HEK293T (cell line): ENCODE measurements around the gene ATP8A2.

ENCODE experiments used
- ARNT ChIP-seq: fragments of 450-650 bp; IDR thresholded peaks from 2 replicates; pipeline ENCODE4 v1.6.1; 2017; ENCODE audit warnings: mild to moderate bottlenecking
- BHLHE40 ChIP-seq: fragments of 450-650 bp; IDR thresholded peaks from 2 replicates; pipeline ENCODE4 v1.6.1; 2016; ENCODE audit warnings: mild to moderate bottlenecking, moderate library complexity, borderline replicate concordance
- CTBP1 ChIP-seq: fragments of 450-650 bp; IDR thresholded peaks from 2 replicates; pipeline ENCODE4 v1.6.1; 2016; ENCODE audit warnings: borderline replicate concordance
- FOXK2 ChIP-seq: fragments of 450-650 bp; IDR thresholded peaks from 2 replicates; pipeline ENCODE4 v1.6.1; 2016; ENCODE audit warnings: mild to moderate bottlenecking
- FOXM1 ChIP-seq: fragments of 450-650 bp; IDR thresholded peaks from 2 replicates; pipeline ENCODE4 v1.6.1; 2017; ENCODE audit warnings: mild to moderate bottlenecking, borderline replicate concordance
- NFRKB ChIP-seq: fragments of 450-650 bp; IDR thresholded peaks from 2 replicates; pipeline ENCODE4 v1.6.1; 2016; ENCODE audit warnings: mild to moderate bottlenecking, moderate library complexity
- SP1 ChIP-seq: fragments of 450-650 bp; IDR thresholded peaks from 2 replicates; pipeline ENCODE4 v1.6.1; 2017
- SUZ12 ChIP-seq: fragments of 450-650 bp; IDR thresholded peaks from 2 replicates; pipeline ENCODE4 v1.6.1; 2016; ENCODE audit warnings: mild to moderate bottlenecking
- TARDBP ChIP-seq: fragments of 450-650 bp; IDR thresholded peaks from 2 replicates; pipeline ENCODE4 v1.6.1; 2016
- TF ChIP-seq, protein P1 (sequence below): fragments of 450-650 bp; IDR thresholded peaks from 2 replicates; pipeline ENCODE4 v1.6.1; 2016

GRCh38 chr13:25683056-25683455 is 311.3 kb downstream of the ATP8A2 start:
- TF ChIP-seq, protein P1, sequence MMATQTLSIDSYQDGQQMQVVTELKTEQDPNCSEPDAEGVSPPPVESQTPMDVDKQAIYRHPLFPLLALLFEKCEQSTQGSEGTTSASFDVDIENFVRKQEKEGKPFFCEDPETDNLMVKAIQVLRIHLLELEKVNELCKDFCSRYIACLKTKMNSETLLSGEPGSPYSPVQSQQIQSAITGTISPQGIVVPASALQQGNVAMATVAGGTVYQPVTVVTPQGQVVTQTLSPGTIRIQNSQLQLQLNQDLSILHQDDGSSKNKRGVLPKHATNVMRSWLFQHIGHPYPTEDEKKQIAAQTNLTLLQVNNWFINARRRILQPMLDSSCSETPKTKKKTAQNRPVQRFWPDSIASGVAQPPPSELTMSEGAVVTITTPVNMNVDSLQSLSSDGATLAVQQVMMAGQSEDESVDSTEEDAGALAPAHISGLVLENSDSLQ, result no peak
- no peak for TF ChIP-seq SP1
- TF ChIP-seq FOXM1, result no peak
- no peak for TF ChIP-seq TARDBP
- no peak for TF ChIP-seq FOXK2
- TF ChIP-seq NFRKB, result no peak
- no peak for TF ChIP-seq CTBP1
- TF ChIP-seq ARNT, result no peak
- TF ChIP-seq SUZ12, result no peak
- no peak for TF ChIP-seq BHLHE40
